ENCODE data around the gene VPS4A.

- TF ChIP-seq CTCF (IDR thresholded peaks at IDR 0.05; ENCODE audit: poor library complexity, severe bottlenecking): no peak
- no peak for TF ChIP-seq POLR2AphosphoS5 (IDR thresholded peaks at IDR 0.05)
- no peak for TF ChIP-seq EZH2 (IDR thresholded peaks at IDR 0.05; ENCODE audit: borderline replicate concordance, insufficient read depth, low read length, poor library complexity, severe bottlenecking)
- TF ChIP-seq RAD21 (conservative IDR thresholded peaks at IDR 0.05): no peak
- no peak for TF ChIP-seq EP300 (conservative IDR thresholded peaks at IDR 0.05; ENCODE audit: poor library complexity, severe bottlenecking)
Measured at GRCh38 chr16:69373019-69373418, 61.9 kb downstream of the VPS4A start.
